ENCODE measurements around the gene NAA10.

Gene NAA10

GRCh38 chrX:153886915-153887314 is 47.9 kb downstream of the NAA10 start:
- in situ Hi-C loops (cut with HindIII; ENCODE audit: low sequenced_read_pairs), result no loop called here

GRCh38 chrX:153885968-153886903 is 48.6 kb downstream of the NAA10 start, which contains the start of gene L1CAM:
Gene L1CAM (minus strand): TSS chrX:153886173. CDS start chrX:153875836, 10,337 bp downstream.
- in situ Hi-C loops (cut with HindIII; ENCODE audit: low sequenced_read_pairs), result no loop called here

DNA sequence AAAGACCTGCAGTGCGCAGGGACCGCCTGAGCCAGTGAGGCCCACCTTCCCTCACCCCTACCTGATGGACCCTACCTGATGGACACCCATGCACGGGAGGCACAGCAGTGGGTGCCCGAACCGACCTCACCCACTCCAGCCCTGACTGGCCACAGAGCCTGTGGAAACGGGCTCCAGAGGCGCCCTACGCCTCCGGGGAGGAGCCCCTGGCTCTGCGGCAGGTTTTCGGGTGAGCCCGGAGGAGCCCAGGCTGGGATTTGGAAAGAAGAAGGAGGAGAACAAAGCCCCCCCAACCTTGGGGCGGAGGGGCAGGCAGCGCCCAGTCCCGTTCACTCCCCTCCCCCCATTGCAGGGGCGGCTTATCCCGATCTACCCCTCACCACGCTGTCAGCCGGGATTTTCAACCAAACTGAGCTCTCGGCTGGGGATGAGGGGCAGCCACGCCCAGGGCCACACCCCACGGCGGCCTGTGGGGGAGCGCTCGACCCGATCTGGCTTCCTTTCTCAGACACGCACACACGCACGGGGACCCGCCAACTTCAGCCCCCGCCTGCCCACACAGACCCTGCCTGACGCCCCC is 49.5 kb downstream of the NAA10 start:
- in situ Hi-C loops (cut with HindIII; ENCODE audit: low sequenced_read_pairs), result no loop called here

DNA sequence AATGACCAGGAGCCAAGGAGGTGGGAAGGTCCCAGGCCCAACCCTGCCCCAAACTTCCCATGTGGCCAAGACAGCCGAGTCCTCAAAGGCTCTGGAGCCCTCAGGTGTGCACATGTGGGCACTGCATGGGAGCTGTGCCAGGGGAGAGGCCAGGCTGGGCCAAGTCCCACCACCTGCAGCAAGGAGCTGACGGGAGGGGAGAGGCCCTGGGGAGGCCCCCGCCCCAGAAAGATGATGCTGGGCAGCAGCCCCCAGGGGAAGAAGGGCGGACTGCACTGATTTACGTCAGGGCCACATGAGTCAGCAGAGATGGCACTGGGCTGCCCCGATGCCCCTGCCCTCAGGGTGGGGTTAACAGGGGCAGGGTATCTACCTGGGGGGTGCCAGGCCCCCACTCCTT is 50.2 kb downstream of the NAA10 start:
- in situ Hi-C loops (cut with HindIII; ENCODE audit: low sequenced_read_pairs), result no loop called here

GRCh38 chrX:153884136-153884535 is 50.7 kb downstream of the NAA10 start:
- in situ Hi-C loops (cut with HindIII; ENCODE audit: low sequenced_read_pairs), result no loop called here

GRCh38 chrX:153883163-153883843 is 51.5 kb downstream of the NAA10 start:
- in situ Hi-C loops (cut with HindIII; ENCODE audit: low sequenced_read_pairs), result no loop called here

GRCh38 chrX:153882557-153882956 is 52.3 kb downstream of the NAA10 start:
- in situ Hi-C loops (cut with HindIII; ENCODE audit: low sequenced_read_pairs), result no loop called here

- in situ Hi-C loops (cut with HindIII; ENCODE audit: low sequenced_read_pairs), result no loop called here
Observed at GRCh38 chrX:153882086-153882498, 52.7 kb downstream of the NAA10 start.

- in situ Hi-C loops (cut with HindIII; ENCODE audit: low sequenced_read_pairs), result no loop called here
Observed at GRCh38 chrX:153881281-153881680, 53.6 kb downstream of the NAA10 start.

DNA sequence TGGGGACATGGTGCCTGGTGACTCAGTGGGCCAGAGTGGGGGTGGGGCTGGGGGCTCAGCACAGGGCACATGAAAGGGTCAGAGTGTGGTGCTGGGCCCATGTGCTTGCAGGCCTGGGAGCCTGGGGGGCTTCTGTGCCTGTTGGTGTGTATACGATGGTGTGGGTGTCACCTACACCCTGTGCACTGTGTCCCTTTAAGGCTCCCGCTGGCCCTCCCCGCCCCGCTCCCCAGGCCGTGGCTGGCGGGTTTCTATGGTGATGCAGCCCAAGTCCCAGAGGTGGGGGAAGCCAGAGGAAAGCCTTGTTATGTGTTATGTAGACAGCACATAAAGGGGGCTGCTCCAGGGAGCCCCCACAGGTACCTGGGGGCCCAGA is 54.4 kb downstream of the NAA10 start:
- in situ Hi-C loops (cut with HindIII; ENCODE audit: low sequenced_read_pairs), result no loop called here

GRCh38 chrX:153879741-153880439 is 54.9 kb downstream of the NAA10 start:
- in situ Hi-C loops (cut with HindIII; ENCODE audit: low sequenced_read_pairs), result no loop called here
